Gastroesophageal sphincter (tissue), 4 donors: ENCODE data around the gene MSN. TPM values are rescaled to one million over a fixed set of nuclear protein-coding genes. Genes with fewer than 3 reads are reported as not detected.

Experiments used
- ATAC-seq: fragments of 150-250 bp; one replicate; pipeline ENCODE4 v1.9.1; 2016; ENCODE audit warnings: mild to moderate bottlenecking, moderate library complexity
- H3K27ac ChIP-seq, 4 donors: fragments of 200-600 bp; sonication (generic) in 3 of 4; 1 replicate in 3 of 4; 2 replicates in 1 of 4; pipeline ENCODE4 v1.5.1; 2016 to 2019
- H3K27me3 ChIP-seq: fragments of 200-600 bp; sonication (generic); one replicate; pipeline ENCODE4 v1.5.1; 2019
- H3K36me3 ChIP-seq, 2 donors: fragments of 200-600 bp; sonication (generic); one replicate each; pipeline ENCODE4 v1.5.1; 2019; ENCODE audit warnings: control low read depth in 1 of 2
- H3K4me1 ChIP-seq, 3 donors: fragments of 200-600 bp; sonication (generic); 1 replicate in 2 of 3; 2 replicates in 1 of 3; pipeline ENCODE4 v1.5.1; 2016 to 2019; ENCODE audit warnings: control low read depth in 2 of 3
- H3K4me3 ChIP-seq, 2 donors: fragments of 200-600 bp; sonication (generic); one replicate each; pipeline ENCODE4 v1.5.1; 2019; ENCODE audit warnings: mild to moderate bottlenecking in 1 of 2, moderate library complexity in 1 of 2
- H3K9me3 ChIP-seq, 3 donors: fragments of 200-600 bp; sonication (generic); one replicate each; pipeline ENCODE4 v1.5.1; 2017 to 2019; ENCODE audit warnings: control low read depth in 2 of 3
- EP300 ChIP-seq: sonication (generic); formaldehyde crosslinking; IDR thresholded peaks from one replicate; pipeline ENCODE4 v1.6.1; 2017; ENCODE audit warnings: antibody characterized with exemption, mild to moderate bottlenecking
- POLR2A ChIP-seq, 2 donors: fragments of 450-650 bp; IDR thresholded peaks; one replicate each; pipeline ENCODE4 v1.6.1; 2017; ENCODE audit warnings: antibody characterized with exemption in 2 of 2, mild to moderate bottlenecking in 2 of 2, moderate library complexity in 1 of 2
- POLR2AphosphoS5 ChIP-seq: sonication (generic); formaldehyde crosslinking; IDR thresholded peaks from one replicate; pipeline ENCODE4 v1.6.1; 2017; ENCODE audit warnings: antibody characterized with exemption
- WGBS, 2 donors: methylation state at CpG; one replicate each; pipeline ENCODE4 v1.1.5; 2018; ENCODE audit warnings: low coverage in 1 of 2; 5-methylcytosine and 5-hydroxymethylcytosine counted together
- total RNA-seq, 4 donors: library from RNA; depleted of rRNA; stranded (reverse); fragments of >200 nt; gene quantifications; one replicate each; pipeline ENCODE4 v1.1.0, GENCODE V29; 2016
- TF ChIP-seq, protein P1 (sequence below), 4 experiments: fragments of 200-600 bp in 2 of 4; fragments of 450-650 bp in 2 of 4; sonication (generic) in 1 of 4; IDR thresholded peaks; one replicate each; pipeline ENCODE4 v1.5.1; 2017 to 2019; ENCODE audit warnings: antibody characterized with exemption in 4 of 4, mild to moderate bottlenecking in 2 of 4, moderate library complexity in 2 of 4

Gene MSN
- total RNA-seq, 4 donors from 2014 or later, result 191 to 355 (median 269) TPM

DNA sequence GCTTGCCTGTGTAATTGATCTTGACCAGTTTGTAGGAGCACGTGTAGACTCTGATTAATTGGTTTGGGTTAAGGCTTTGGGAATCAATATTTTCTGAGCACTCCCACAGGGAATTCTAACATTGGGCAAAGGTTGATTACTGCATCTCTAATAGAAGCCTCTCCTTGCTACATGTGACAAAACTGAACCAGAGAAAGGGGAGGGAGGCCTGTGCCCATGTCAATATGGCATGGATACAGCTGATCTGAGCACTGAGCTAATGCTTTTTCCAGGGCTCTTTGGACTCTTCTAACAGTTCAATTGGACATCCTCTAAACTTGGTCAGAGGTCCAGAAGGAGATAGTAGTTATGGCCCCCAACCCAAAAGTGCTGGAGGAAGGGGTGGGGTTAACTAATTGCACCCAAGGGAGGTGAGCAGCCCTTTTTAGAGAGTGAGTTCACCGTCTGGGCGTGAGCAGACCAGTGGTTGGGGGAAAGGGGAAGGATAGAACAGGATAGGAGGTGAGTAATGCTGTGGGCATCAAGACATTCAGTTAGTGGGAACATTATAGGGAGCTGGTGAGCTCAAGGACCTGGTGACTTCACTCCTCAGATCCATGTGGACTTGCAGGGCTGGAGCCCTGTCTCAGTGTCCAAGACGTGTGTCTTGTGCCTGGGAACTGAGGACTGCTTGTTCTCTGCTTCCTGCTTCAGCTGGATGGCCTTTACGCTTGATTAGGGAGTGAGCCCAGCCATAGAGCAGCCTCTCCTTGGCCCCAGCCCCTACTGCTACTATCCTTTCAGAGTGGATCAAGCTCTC is 22.8 kb downstream of the MSN start:
- Histone ChIP-seq H3K9me3 (no peaks in the 10 kb centered on the region), H3K4me1 (peaks cover 9 to 97% (median 43%) of the 10 kb centered on the region in 3 donors), H3K4me3 (no peak overlapping the region), H3K27me3 (no peaks in the 10 kb centered on the region), H3K36me3 (no peaks in the 10 kb centered on the region), H3K27ac (peak overlapping the region; percentile 16 to 66 (median 63))
- peak; percentile 57 for ATAC-seq
- whole genome bisulfite sequencing, 2 donors, result 27 to 76% methylated on average over 3 of the region's 5 CpGs
- TF ChIP-seq POLR2AphosphoS5, result peak; percentile 45
- TF ChIP-seq, protein P1, sequence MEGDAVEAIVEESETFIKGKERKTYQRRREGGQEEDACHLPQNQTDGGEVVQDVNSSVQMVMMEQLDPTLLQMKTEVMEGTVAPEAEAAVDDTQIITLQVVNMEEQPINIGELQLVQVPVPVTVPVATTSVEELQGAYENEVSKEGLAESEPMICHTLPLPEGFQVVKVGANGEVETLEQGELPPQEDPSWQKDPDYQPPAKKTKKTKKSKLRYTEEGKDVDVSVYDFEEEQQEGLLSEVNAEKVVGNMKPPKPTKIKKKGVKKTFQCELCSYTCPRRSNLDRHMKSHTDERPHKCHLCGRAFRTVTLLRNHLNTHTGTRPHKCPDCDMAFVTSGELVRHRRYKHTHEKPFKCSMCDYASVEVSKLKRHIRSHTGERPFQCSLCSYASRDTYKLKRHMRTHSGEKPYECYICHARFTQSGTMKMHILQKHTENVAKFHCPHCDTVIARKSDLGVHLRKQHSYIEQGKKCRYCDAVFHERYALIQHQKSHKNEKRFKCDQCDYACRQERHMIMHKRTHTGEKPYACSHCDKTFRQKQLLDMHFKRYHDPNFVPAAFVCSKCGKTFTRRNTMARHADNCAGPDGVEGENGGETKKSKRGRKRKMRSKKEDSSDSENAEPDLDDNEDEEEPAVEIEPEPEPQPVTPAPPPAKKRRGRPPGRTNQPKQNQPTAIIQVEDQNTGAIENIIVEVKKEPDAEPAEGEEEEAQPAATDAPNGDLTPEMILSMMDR (IDR thresholded peaks at IDR 0.05), result no peak

DNA sequence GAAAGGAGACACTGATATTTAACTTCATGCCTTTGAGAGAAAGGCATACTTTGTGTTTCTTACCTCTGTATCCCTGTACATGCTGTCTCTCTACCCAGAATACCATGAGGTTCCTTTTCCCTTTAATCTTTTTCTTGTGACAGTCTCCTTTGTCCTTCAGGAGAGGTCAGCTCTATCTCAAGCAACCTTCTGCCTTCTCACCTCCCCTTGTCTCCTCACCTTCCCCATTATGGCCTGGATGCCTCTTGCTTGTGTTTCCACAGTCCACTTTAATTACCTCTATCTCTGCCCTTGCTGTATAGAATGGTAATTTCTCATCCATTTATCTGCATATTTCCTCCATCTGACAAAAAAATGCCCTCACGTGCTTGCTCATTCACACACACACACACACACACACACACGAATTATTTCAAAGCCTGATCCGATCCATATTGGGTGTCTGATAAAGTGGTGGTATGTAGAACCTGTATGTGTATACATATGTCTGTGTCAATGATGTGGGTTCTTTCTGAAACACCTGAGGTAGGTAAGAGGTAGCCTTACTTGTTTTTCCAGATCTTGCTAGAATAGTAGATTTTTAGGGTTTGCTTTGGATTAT is 28.5 kb downstream of the MSN start:
- no peaks in the 10 kb centered on the region for H3K36me3 ChIP-seq
- H3K27ac ChIP-seq, result peak overlapping the region in 3 of 4 donors; percentile 55 to 71 (median 63)
- no peaks in the 10 kb centered on the region for H3K9me3 ChIP-seq
- no peak overlapping the region for H3K4me3 ChIP-seq
- H3K27me3 ChIP-seq, result no peaks in the 10 kb centered on the region
- WGBS, 2 donors, result 38 to 63% methylated on average over 2 to 3 of the region's 3 CpGs
- peaks cover 0 to 93% (median 21%) of the 10 kb centered on the region in 3 donors for H3K4me1 ChIP-seq
- TF ChIP-seq POLR2AphosphoS5 (no peak), EP300 (no peak), POLR2A (IDR thresholded peaks at IDR 0.05) (no peak)
- TF ChIP-seq, protein P1 (IDR thresholded peaks at IDR 0.05), result no peak
- no peak for ATAC-seq

DNA sequence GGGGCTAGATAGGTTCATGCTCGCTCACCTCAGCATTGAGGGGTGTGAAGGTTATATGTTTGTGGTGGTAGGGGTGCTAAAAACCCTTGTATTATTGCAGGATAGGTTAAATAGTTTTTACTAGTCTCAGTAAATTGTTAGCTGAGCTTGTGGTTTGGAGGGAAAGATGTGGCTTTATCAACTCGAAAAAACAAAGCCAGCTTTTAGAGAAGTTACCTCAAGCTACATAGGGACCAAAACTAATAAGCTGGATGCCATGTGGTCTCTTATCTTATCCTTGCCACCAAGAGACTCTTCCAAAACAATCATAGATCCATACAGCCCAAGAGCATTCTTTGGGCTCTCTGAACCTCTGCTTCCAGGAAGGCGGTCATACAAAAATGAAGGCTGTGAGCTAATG is 29.2 kb downstream of the MSN start:
- no peak for ATAC-seq
- peaks cover 0 to 93% (median 14%) of the 10 kb centered on the region in 3 donors for H3K4me1 ChIP-seq
- H3K36me3 ChIP-seq, result no peaks in the 10 kb centered on the region
- H3K4me3 ChIP-seq, result no peak overlapping the region
- H3K27me3 ChIP-seq, result no peaks in the 10 kb centered on the region
- TF ChIP-seq EP300 (no peak), POLR2A (IDR thresholded peaks at IDR 0.05) (no peak), POLR2AphosphoS5 (no peak)
- TF ChIP-seq, protein P1 (IDR thresholded peaks at IDR 0.05), result no peak
- H3K9me3 ChIP-seq, result no peaks in the 10 kb centered on the region
- 90% methylated on average over 2 to 3 of the region's 3 CpGs for WGBS, 2 donors
- peak overlapping the region; percentile 47 to 71 (median 59) for H3K27ac ChIP-seq

DNA sequence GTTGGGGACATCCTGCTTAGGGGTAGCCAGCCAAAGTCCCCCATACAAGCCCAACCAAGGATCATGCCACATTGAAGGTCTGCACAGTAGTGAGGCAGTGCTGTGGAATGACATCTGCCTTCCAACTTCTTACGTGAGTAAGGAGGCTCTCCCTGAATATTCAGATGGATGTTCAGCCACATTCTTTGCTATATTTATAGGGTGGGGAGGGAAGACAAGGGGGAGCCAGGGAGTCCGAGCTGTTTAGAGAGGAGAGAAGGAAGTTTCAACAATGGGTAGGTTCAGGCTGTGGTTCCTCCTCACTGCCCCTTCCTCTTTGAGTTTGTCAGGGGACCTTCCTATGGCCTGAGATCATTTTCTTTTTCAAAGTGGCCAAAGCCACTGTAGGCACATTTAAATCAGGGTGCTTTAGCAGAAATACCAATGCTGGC is 29.8 kb downstream of the MSN start:
- Histone ChIP-seq H3K9me3 (no peaks in the 10 kb centered on the region), H3K36me3 (no peaks in the 10 kb centered on the region), H3K4me1 (peaks cover 0 to 93% (median 13%) of the 10 kb centered on the region in 3 donors), H3K27me3 (no peaks in the 10 kb centered on the region), H3K4me3 (no peak overlapping the region), H3K27ac (peak overlapping the region; percentile 47 to 71 (median 59))
- peak; percentile 37 for ATAC-seq
- TF ChIP-seq, protein P1 (IDR thresholded peaks at IDR 0.05), result no peak
- TF ChIP-seq POLR2AphosphoS5 (no peak), EP300 (no peak), POLR2A (IDR thresholded peaks at IDR 0.05) (no peak)
- 0 to 35% methylated on average over 1 to 2 of the region's 2 CpGs for WGBS, 2 donors
